Measurements from ENCODE around the gene EPM2A. TPM values are rescaled to one million over a fixed set of nuclear protein-coding genes. Genes with fewer than 3 reads are reported as not detected.

EPM2A gene
- total RNA-seq, 1 experiment from 2014 or later, result 5.7 TPM

DNA sequence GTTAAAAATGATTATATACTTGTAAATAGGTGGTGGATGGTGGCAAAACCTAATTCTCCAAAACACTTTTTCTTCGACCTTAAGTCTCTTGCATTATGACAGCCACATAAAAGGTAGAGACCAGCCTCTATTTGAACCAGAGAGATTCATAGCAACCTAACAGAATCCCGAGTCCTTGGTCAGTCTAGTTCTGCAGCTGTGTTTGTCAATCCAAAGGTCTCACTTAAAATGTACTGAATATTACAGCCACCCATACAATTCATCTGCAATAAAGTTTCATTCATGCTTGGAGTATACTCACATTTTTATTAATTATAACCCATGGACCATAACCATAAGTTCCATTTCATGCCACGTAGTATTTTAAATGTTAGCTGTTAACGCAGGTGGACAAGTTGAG is 87.2 kb downstream of the EPM2A start:
- no peaks in the 10 kb centered on the region for H3K27me3 ChIP-seq (ENCODE audit: control insufficient read depth, insufficient read depth, low read length)
- DNase-seq (ENCODE audit: low read depth, low spot score) (no peak), ATAC-seq (no peak)
- in situ Hi-C loops (cut with HindIII; ENCODE audit: low pct_unique_long_range_greater_than_20kb, low sequenced_read_pairs) (no loop called here), intact Hi-C loops (cut with micrococcal nuclease; ENCODE audit: unreplicated experiment) (no loop called here)
- TF ChIP-seq POLR2AphosphoS5 (IDR thresholded peaks at IDR 0.05; ENCODE audit: low read depth, low read length), result no peak
- no peak for TF ChIP-seq TCF7L2 (IDR thresholded peaks at IDR 0.05; ENCODE audit: low read depth, low read length)
- no peak for TF ChIP-seq CTCF (IDR thresholded peaks at IDR 0.05)
- no peak for TF ChIP-seq SIN3A (IDR thresholded peaks at IDR 0.05; ENCODE audit: borderline replicate concordance, insufficient read depth, low read depth, low read length)
- no peak for TF ChIP-seq REST (IDR thresholded peaks at IDR 0.05; ENCODE audit: insufficient read depth in 1 of 2, low read depth in 2 of 2, low read length in 1 of 2)
- POLR2A ChIA-PET, result no interaction called here
- CTCF ChIA-PET, result no interaction called here
- no peaks in the 10 kb centered on the region for H3K9me3 ChIP-seq (ENCODE audit: control insufficient read depth, insufficient read depth, low read depth, low read length)
- H3K4me3 ChIP-seq (ENCODE audit: low read depth in 2 of 2, low read length in 2 of 2), result no peak overlapping the region
- H3K27ac ChIP-seq (ENCODE audit: low read length), result no peak overlapping the region
- BruUV-seq (replicated peaks), result no TSS peak
- H3K36me3 ChIP-seq (ENCODE audit: control insufficient read depth, insufficient read depth, low read length), result no peaks in the 10 kb centered on the region
- no peaks in the 10 kb centered on the region for H3K4me1 ChIP-seq (ENCODE audit: control insufficient read depth, insufficient read depth, low read length)

DNA sequence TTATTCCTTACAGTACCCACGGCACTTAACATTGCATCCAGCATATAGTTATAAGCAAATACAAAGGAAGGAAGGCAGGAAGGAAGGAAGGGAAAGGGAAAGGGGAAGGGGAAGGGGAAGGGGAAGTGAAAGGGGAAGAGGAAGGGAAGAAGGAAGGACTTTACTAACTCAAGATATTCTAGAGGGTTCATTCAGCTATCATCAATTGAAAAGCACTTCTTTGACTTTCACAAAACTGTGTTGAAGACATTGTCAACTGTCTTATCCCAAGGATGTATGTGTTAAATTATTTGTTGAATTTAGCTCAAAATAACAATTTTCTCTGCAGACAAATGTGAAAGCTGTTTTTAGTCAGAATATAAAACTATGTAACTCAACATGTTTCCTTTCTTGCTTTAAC is 87.7 kb downstream of the EPM2A start:
- in situ Hi-C loops (cut with HindIII; ENCODE audit: low pct_unique_long_range_greater_than_20kb, low sequenced_read_pairs), result no loop called here
- ATAC-seq (no peak), DNase-seq (ENCODE audit: low read depth, low spot score) (no peak)
- Histone ChIP-seq H3K36me3 (ENCODE audit: control insufficient read depth, insufficient read depth, low read length) (no peaks in the 10 kb centered on the region), H3K27me3 (ENCODE audit: control insufficient read depth, insufficient read depth, low read length) (no peaks in the 10 kb centered on the region), H3K27ac (ENCODE audit: low read length) (no peak overlapping the region), H3K4me3 (ENCODE audit: low read depth in 2 of 2, low read length in 2 of 2) (no peak overlapping the region), H3K9me3 (ENCODE audit: control insufficient read depth, insufficient read depth, low read depth, low read length) (no peaks in the 10 kb centered on the region), H3K4me1 (ENCODE audit: control insufficient read depth, insufficient read depth, low read length) (no peaks in the 10 kb centered on the region)
- intact Hi-C loops (cut with micrococcal nuclease; ENCODE audit: unreplicated experiment), result no loop called here
- POLR2A ChIA-PET, result no interaction called here
- CTCF ChIA-PET, result no interaction called here
- no TSS peak for BruUV-seq (replicated peaks)
- TF ChIP-seq POLR2AphosphoS5 (IDR thresholded peaks at IDR 0.05; ENCODE audit: low read depth, low read length) (no peak), TCF7L2 (IDR thresholded peaks at IDR 0.05; ENCODE audit: low read depth, low read length) (no peak), SIN3A (IDR thresholded peaks at IDR 0.05; ENCODE audit: borderline replicate concordance, insufficient read depth, low read depth, low read length) (no peak), CTCF (IDR thresholded peaks at IDR 0.05) (no peak), REST (IDR thresholded peaks at IDR 0.05; ENCODE audit: insufficient read depth in 1 of 2, low read depth in 2 of 2, low read length in 1 of 2) (no peak)
